Measurements from ENCODE around the gene DDO.

DNA sequence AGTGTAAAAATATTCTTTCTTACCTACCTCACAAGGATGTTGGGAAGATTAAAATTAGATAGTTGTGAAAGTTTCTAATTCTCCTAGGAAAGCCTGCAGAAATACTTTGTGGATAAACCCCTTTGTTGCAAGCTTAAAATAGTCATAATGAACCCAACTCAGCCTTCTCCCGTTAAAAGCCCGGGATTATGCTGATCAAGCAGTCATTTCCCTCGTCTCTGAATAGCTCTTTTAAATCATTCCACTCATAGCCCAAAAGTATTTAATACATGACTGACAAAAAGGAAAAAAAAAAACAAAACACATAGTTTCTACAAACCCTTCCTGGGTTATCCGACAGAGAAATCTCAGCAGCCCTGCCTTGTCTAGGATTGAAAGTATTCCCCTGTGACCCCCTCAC, 46.3 kb downstream of the DDO start:
- TF ChIP-seq, protein P1, sequence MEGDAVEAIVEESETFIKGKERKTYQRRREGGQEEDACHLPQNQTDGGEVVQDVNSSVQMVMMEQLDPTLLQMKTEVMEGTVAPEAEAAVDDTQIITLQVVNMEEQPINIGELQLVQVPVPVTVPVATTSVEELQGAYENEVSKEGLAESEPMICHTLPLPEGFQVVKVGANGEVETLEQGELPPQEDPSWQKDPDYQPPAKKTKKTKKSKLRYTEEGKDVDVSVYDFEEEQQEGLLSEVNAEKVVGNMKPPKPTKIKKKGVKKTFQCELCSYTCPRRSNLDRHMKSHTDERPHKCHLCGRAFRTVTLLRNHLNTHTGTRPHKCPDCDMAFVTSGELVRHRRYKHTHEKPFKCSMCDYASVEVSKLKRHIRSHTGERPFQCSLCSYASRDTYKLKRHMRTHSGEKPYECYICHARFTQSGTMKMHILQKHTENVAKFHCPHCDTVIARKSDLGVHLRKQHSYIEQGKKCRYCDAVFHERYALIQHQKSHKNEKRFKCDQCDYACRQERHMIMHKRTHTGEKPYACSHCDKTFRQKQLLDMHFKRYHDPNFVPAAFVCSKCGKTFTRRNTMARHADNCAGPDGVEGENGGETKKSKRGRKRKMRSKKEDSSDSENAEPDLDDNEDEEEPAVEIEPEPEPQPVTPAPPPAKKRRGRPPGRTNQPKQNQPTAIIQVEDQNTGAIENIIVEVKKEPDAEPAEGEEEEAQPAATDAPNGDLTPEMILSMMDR (conservative IDR thresholded peaks at IDR 0.05; ENCODE audit: low read depth in 2 of 2), result no peak
- TF ChIP-seq EZH2 (IDR thresholded peaks at IDR 0.05; ENCODE audit: low read depth, unreplicated experiment), result no peak
- no peak for TF ChIP-seq EZH2phosphoT487 (IDR thresholded peaks at IDR 0.05; ENCODE audit: unreplicated experiment)
- no peak for TF ChIP-seq POLR2AphosphoS5 (IDR thresholded peaks at IDR 0.05; ENCODE audit: low read depth)
- no peak for TF ChIP-seq CREB1 (CRISPR knock-in tag; IDR thresholded peaks at IDR 0.05; ENCODE audit: low read depth)
- no peak for TF ChIP-seq JUNB (IDR thresholded peaks at IDR 0.05; ENCODE audit: unreplicated experiment)
- TF ChIP-seq, protein P2, sequence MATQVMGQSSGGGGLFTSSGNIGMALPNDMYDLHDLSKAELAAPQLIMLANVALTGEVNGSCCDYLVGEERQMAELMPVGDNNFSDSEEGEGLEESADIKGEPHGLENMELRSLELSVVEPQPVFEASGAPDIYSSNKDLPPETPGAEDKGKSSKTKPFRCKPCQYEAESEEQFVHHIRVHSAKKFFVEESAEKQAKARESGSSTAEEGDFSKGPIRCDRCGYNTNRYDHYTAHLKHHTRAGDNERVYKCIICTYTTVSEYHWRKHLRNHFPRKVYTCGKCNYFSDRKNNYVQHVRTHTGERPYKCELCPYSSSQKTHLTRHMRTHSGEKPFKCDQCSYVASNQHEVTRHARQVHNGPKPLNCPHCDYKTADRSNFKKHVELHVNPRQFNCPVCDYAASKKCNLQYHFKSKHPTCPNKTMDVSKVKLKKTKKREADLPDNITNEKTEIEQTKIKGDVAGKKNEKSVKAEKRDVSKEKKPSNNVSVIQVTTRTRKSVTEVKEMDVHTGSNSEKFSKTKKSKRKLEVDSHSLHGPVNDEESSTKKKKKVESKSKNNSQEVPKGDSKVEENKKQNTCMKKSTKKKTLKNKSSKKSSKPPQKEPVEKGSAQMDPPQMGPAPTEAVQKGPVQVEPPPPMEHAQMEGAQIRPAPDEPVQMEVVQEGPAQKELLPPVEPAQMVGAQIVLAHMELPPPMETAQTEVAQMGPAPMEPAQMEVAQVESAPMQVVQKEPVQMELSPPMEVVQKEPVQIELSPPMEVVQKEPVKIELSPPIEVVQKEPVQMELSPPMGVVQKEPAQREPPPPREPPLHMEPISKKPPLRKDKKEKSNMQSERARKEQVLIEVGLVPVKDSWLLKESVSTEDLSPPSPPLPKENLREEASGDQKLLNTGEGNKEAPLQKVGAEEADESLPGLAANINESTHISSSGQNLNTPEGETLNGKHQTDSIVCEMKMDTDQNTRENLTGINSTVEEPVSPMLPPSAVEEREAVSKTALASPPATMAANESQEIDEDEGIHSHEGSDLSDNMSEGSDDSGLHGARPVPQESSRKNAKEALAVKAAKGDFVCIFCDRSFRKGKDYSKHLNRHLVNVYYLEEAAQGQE (IDR thresholded peaks at IDR 0.05; ENCODE audit: unreplicated experiment), result no peak
- TF ChIP-seq ZNF331 (CRISPR knock-in tag; IDR thresholded peaks at IDR 0.05; ENCODE audit: low read depth), result no peak
- no peak for TF ChIP-seq ZNF114 (CRISPR knock-in tag; IDR thresholded peaks at IDR 0.05)
- TF ChIP-seq NANOG (IDR thresholded peaks at IDR 0.05; ENCODE audit: borderline replicate concordance), result no peak
- TF ChIP-seq, protein P3, sequence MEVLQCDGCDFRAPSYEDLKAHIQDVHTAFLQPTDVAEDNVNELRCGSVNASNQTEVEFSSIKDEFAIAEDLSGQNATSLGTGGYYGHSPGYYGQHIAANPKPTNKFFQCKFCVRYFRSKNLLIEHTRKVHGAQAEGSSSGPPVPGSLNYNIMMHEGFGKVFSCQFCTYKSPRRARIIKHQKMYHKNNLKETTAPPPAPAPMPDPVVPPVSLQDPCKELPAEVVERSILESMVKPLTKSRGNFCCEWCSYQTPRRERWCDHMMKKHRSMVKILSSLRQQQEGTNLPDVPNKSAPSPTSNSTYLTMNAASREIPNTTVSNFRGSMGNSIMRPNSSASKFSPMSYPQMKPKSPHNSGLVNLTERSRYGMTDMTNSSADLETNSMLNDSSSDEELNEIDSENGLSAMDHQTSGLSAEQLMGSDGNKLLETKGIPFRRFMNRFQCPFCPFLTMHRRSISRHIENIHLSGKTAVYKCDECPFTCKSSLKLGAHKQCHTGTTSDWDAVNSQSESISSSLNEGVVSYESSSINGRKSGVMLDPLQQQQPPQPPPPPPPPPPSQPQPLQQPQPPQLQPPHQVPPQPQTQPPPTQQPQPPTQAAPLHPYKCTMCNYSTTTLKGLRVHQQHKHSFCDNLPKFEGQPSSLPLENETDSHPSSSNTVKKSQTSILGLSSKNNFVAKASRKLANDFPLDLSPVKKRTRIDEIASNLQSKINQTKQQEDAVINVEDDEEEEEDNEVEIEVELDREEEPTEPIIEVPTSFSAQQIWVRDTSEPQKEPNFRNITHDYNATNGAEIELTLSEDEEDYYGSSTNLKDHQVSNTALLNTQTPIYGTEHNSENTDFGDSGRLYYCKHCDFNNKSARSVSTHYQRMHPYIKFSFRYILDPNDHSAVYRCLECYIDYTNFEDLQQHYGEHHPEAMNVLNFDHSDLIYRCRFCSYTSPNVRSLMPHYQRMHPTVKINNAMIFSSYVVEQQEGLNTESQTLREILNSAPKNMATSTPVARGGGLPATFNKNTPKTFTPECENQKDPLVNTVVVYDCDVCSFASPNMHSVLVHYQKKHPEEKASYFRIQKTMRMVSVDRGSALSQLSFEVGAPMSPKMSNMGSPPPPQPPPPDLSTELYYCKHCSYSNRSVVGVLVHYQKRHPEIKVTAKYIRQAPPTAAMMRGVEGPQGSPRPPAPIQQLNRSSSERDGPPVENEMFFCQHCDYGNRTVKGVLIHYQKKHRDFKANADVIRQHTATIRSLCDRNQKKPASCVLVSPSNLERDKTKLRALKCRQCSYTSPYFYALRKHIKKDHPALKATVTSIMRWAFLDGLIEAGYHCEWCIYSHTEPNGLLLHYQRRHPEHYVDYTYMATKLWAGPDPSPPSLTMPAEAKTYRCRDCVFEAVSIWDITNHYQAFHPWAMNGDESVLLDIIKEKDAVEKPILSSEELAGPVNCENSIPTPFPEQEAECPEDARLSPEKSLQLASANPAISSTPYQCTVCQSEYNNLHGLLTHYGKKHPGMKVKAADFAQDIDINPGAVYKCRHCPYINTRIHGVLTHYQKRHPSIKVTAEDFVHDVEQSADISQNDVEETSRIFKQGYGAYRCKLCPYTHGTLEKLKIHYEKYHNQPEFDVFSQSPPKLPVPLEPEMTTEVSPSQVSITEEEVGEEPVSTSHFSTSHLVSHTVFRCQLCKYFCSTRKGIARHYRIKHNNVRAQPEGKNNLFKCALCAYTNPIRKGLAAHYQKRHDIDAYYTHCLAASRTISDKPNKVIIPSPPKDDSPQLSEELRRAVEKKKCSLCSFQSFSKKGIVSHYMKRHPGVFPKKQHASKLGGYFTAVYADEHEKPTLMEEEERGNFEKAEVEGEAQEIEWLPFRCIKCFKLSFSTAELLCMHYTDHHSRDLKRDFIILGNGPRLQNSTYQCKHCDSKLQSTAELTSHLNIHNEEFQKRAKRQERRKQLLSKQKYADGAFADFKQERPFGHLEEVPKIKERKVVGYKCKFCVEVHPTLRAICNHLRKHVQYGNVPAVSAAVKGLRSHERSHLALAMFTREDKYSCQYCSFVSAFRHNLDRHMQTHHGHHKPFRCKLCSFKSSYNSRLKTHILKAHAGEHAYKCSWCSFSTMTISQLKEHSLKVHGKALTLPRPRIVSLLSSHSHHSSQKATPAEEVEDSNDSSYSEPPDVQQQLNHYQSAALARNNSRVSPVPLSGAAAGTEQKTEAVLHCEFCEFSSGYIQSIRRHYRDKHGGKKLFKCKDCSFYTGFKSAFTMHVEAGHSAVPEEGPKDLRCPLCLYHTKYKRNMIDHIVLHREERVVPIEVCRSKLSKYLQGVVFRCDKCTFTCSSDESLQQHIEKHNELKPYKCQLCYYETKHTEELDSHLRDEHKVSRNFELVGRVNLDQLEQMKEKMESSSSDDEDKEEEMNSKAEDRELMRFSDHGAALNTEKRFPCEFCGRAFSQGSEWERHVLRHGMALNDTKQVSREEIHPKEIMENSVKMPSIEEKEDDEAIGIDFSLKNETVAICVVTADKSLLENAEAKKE (CRISPR knock-in tag; IDR thresholded peaks at IDR 0.05), result no peak
- TF ChIP-seq, protein P4, sequence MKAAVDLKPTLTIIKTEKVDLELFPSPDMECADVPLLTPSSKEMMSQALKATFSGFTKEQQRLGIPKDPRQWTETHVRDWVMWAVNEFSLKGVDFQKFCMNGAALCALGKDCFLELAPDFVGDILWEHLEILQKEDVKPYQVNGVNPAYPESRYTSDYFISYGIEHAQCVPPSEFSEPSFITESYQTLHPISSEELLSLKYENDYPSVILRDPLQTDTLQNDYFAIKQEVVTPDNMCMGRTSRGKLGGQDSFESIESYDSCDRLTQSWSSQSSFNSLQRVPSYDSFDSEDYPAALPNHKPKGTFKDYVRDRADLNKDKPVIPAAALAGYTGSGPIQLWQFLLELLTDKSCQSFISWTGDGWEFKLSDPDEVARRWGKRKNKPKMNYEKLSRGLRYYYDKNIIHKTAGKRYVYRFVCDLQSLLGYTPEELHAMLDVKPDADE (IDR thresholded peaks at IDR 0.05), result no peak
- TF ChIP-seq STAT1 (IDR thresholded peaks at IDR 0.05; ENCODE audit: unreplicated experiment), result no peak
